Left forelimb (tissue), 1 donor: ENCODE measurements around the gene CEP290.

ENCODE experiments used
- DNase-seq: peaks from one replicate; pipeline ENCODE4 v3.0.0-alpha.2; 2018; ENCODE audit warnings: low spot score

Gene CEP290, protein sequence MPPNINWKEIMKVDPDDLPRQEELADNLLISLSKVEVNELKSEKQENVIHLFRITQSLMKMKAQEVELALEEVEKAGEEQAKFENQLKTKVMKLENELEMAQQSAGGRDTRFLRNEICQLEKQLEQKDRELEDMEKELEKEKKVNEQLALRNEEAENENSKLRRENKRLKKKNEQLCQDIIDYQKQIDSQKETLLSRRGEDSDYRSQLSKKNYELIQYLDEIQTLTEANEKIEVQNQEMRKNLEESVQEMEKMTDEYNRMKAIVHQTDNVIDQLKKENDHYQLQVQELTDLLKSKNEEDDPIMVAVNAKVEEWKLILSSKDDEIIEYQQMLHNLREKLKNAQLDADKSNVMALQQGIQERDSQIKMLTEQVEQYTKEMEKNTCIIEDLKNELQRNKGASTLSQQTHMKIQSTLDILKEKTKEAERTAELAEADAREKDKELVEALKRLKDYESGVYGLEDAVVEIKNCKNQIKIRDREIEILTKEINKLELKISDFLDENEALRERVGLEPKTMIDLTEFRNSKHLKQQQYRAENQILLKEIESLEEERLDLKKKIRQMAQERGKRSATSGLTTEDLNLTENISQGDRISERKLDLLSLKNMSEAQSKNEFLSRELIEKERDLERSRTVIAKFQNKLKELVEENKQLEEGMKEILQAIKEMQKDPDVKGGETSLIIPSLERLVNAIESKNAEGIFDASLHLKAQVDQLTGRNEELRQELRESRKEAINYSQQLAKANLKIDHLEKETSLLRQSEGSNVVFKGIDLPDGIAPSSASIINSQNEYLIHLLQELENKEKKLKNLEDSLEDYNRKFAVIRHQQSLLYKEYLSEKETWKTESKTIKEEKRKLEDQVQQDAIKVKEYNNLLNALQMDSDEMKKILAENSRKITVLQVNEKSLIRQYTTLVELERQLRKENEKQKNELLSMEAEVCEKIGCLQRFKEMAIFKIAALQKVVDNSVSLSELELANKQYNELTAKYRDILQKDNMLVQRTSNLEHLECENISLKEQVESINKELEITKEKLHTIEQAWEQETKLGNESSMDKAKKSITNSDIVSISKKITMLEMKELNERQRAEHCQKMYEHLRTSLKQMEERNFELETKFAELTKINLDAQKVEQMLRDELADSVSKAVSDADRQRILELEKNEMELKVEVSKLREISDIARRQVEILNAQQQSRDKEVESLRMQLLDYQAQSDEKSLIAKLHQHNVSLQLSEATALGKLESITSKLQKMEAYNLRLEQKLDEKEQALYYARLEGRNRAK (N-terminal part only)

GRCh38 chr12:88141774-88142609, at the start of gene CEP290, which contains the start of gene TMTC3:
CEP290 (minus strand) TSS chr12:88142088; CDS start chr12:88141307, 781 bp downstream.
TMTC3 (plus strand) TSS chr12:88142307; CDS start chr12:88148316, 6,009 bp downstream.
- peak; percentile 94 for DNase-seq

DNA sequence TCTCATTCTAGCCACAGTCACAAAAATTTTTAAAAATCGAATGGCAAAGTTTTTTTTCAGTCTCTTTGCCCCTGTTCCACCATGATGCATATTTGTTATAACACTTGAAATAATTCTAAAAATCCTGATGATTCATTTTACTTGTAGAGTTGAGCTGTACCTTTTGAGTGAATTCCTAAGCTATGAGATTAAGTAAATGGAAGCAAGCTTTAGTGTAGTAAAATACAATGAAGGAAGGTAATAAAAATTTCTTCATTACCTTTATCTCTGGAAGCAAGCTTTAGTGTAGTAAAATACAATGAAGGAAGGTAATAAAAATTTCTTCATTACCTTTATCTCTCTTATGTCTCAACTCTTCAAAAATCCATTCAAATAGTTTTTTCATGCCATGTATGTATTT, 46.3 kb upstream of the CEP290 start:
- DNase-seq = no peak

DNA sequence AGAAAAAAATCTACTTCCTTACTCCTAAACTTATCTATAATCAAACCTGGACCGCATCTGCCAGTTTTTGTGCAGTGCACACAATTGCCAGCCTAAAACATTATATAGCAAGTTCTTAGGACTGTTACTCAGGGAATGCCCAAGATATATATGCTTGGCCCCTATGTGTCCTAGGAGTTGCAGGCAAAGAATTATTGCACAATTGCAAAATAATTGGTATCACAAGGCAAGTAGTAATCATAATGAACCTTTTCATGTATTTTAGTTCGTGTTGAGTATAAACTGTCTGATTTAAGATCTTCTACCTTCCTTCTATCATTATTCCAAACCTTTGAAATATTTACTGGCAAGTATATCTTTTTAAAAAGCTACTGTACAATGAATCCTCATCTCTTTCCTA, 45.7 kb upstream of the CEP290 start:
- no peak for DNase-seq

DNA sequence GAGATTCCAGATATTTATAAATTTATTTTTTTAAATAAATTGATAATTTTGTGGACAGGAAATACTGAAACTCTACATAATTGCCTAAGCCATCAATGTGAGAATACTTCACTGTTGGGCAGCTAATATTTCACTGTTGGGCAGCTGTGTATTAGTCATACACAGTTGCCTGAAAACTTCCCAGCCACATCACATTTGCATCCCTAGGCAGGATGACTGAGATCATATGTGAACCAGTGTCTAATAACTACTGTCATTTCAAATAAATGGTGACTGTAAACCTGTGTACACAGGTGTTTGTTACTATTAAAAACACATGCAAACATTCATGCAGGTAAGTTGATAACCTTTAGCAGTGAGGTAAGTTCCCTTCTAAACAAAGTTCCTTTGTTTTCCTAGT, 44.1 kb upstream of the CEP290 start:
- no peak for DNase-seq

GRCh38 chr12:88185279-88185678, 43.4 kb upstream of the CEP290 start:
- no peak for DNase-seq

DNA sequence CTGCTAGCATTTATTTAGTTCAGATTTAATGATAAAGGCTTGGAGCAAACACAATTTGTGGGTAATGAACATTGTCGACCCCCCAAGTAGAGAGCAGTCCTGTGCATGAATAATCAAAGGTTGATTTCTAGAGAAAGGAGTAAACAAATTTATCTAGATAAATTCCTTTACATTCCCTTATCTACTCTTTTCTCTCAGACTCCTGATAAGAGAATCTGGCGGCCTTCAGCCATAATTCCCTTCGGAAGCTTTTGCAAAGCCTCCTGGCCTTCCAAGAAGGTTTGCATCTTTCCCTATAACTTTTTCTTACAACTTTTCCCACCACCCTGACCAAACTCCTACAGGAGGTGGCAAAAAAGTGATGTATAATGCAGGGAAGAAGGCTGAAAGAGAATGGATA, 42.3 kb upstream of the CEP290 start:
- DNase-seq = no peak

DNA sequence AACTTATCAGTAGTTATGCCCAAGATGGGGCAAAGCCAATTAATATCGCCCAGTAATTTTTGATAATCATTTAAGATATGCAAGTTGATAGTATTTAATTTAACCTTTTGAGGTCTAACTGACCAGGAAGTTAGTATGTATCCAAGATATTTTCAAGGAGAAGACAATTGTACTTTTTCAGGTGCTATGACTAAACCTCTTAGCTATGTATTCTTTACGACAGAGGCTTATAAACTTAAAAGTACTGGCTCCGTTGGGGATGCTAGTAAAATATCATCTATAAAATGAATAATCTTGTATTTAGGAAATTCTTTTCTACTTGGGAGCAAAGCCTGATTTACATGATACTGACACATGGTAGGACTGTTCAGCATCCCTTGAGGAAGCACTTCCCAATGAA, 40.5 kb upstream of the CEP290 start:
- no peak for DNase-seq

GRCh38 chr12:88181881-88182280, 40.0 kb upstream of the CEP290 start:
- DNase-seq = no peak

- DNase-seq = no peak
Observed at GRCh38 chr12:88179436-88180014, 37.6 kb upstream of the CEP290 start.

- no peak for DNase-seq
Observed at GRCh38 chr12:88175544-88175943, 33.7 kb upstream of the CEP290 start.

GRCh38 chr12:88172844-88173407, 31.0 kb upstream of the CEP290 start:
- no peak for DNase-seq

DNA sequence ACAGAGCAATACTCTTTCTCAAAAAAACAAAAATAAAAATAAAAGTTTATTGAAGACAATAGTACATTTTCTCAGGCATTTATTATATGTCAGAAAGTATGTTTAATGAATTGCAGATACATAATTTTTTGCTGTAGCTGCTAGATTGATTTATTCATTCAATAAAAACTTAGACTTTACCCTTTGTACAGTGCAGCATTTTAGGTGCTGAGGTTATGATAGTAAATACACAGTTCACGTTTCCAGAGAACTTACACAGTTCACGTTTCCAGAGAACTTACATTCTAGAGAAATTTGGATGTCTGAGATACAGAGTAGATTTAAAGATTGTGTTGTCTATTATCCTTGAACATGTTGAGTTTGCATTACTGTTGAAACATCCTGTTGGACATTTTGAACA, 25.5 kb upstream of the CEP290 start:
- no peak for DNase-seq

GRCh38 chr12:88166179-88166578, 24.3 kb upstream of the CEP290 start:
- no peak for DNase-seq

DNA sequence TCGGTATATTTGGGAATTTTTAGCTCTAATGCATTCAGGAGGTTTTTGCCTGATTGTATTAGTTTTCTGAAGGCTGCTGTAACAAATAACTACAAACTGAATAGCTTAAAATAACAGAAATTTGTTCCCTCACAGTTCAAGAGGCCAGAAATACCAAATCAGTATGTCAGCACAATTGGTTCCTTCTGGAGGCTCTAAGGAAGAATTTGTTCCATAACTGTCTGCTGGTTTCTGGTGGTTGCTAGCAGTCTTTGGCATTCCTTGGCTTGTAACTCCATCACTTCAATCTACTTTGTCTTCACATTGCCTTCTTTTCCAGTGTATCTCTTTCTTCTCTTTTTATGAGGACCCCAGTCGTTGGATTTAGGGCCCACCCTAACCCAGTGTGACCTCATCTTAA, 21.5 kb upstream of the CEP290 start:
- no peak for DNase-seq

DNA sequence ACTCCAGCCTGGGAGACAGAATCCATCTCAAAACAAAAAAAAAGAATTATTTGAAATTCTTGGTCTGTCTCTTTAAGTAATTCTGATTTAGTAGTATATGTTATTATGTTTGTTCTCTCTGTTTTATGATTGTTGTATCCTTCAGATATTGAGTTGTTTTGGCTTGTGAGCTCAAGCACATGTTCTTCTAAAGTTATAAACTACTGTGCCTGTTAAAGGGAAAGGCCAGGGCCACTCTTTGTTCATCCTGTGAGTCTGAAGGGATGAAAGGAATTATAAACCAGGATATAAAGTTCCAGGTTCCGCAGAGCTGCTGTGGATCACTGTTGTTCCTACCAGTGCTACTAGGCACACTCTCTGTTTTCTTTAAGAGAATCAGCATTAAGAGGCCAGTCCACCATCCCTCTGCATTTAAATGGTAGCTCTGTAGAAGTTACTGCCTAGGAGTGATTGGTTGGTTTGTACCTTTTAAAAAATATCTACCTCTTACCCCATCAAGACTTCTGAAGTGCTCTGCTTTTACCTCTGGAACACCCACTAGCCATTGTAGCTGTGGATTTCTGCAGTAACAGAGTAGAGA, 14.3 kb upstream of the CEP290 start:
- no peak for DNase-seq

GRCh38 chr12:88153959-88154358, 12.1 kb upstream of the CEP290 start:
- DNase-seq = no peak

GRCh38 chr12:88150063-88150462, 8.2 kb upstream of the CEP290 start:
- no peak for DNase-seq

DNA sequence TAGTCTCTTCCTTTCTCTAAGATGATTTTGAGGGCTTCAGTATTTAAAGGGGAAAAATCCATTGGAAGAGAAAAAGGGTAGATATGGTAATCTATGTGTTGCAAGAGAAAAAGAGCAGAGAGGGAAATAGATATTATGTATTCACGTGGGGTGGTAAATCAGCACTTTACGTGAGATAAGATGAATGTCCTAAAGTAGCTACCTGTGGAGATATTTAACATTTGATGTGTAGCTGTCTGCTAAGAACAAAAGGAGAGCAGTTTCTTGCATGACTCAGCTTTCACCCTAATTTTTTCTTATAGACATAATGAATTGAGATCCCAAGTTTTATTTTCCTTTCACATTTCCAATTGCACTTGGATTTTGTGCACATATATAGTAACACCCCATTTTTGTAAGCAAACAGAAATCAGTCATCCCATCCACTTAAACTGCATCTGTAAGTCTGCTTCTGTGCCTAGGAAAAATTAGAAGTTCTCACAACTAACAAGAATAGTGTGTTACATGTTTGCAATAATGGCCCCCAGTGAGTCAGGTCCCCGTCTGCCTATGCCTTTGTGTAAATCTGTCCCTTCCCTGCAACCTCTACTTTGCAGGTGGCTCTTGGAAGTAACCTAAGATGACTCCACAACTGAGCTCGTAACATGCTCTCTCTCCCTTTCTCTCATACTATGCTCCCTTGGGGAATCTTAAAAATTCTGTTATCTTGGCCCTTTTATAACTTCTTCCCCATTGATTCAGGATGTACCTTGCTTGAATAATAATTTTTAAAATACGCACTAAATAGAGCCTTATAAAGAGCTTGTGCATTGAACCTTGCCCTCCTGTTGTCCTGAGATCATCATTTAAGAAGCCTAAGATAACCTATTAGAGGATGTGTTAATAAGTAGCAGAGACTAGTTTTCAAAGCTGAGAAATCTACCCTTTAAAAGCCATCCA, 3.9 kb upstream of the CEP290 start:
- no peak for DNase-seq
